ENCODE data around the gene SLC1A7.
"Not testable (repeated sequence)": the region's sequence is repeated elsewhere in the genome, so short reads cannot be mapped to it uniquely, and the experiment has no call there.

Gene SLC1A7

DNA sequence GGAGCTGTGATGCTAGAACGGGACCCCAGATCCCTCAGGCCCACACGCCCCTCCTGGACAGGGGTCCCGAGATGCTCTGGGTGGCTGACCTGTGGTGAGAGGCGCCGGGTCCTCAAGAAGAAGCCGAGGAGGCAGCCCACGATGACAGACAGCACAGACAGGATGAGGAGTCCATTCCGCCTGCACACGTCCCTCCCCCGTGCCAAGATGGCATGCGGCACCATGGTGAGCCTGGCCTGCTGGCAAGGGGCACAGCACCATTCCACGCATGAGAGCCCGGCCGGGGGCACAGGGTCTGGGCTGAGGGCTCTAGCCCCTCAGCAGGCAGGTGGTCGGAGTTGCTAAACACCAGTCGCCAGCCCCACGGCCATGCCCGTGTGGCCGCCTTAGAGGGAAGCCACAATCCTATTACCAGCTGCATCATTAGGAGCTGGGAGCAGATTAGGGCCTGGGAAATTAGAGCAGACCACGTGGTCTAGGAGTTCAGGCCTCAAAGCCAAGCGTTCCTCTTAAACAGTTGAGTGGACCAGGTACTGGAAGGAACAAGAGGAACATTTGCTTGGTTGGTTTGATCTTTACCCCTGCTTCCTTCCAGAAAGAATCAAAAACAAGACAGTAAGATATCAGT is at the start of gene SLC1A7:
SLC1A7 (minus strand) TSS at position 413 of the 628 bp plus-strand sequence; CDS start at position 224, 189 bp downstream.
- DNase-seq: no peak

DNA sequence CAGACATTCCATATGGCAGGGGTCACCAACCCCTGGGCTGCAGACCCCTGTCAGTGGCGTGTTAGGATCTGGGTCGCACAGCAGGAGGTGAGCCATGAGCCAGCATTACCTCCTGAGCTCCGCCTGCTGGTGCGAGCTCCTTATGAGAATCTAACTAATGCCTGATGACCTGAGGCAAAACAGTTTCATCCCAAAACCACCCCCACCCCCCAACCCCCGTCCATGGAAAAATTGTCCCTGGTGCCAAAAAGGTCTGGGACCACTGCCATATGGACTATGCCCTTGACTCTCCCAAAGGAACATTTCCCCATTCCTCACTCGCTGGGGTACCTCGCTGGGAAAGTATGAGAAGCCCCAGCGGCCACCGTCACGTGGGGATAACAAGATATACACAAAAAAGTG is 47.8 kb upstream of the SLC1A7 start:
- DNase-seq: no peak

DNA sequence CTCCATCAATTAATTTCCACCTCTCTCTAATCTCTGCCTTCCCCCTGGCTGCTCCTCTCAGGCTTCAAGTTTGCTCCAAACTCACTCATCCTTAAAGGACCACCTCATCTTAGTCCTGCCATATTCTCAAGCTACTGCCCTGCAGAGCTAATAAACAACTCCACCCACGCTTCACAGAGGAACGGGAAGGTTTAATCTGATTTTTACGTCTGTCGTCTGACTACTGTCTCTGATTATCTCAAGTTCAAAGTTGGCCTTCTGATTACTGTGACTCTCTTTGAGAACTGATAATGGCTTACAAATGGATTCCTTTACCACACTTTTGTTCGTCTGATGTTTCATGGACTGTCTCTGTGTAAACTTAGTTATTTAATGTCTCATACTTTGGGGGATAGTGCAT is 46.6 kb upstream of the SLC1A7 start:
- no peak for DNase-seq

DNA sequence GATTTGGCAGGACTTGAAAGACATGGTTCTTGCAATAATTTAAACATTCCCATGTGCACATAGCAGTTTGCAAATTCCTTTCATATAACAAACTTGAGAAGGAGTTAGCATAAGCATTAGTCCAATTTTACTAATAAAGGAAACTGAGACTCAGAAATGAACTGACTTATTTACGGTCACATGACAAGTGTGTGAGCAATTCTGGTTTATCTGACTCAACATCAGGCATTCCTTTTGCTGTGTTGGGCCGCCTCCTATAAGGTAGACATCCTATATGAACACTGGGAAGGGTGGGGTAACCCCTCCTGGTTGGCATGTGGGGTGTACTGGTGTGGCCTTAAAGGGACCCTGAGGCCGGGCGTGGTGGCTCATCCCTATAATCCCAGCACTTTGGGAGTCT is 45.7 kb upstream of the SLC1A7 start:
- DNase-seq: no peak

DNA sequence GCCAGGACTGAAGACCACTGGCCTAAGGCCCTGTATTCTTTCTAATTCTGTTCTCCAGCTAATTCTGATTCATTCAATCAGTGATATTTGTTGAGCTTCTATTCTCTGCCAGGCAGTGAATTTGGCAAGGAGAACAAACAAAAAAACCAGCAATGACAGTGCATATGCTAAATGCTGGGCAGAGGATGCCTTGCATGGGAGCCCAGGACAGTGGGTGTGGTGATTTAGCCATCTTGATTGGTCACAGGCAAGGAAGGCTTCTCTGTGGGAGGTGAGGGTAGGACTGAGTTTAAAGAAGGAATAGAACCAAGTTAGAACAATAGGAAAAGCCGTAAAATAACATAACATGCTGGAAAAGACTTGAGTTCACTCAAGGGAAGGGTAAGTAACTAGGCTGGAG is 45.0 kb upstream of the SLC1A7 start:
- DNase-seq: no peak

DNA sequence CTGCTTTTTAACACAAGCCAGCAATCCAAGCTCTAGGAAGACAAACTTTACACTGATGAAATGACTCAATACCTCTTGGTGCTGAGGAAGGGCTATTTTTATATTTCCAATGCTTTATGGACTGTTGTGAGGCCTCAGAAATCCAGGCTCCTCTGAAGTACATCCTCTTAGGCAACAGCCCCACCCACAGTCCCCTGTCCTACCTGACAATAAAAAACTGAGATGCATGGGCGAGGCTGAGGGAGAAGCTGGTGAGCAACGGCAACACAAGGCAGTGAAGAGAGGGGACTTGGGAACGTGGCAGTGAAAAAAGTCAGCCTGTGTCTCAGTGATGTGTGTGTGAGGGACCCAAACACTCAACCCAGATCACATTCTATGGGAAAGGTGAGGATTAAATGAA is 44.1 kb upstream of the SLC1A7 start:
- no peak for DNase-seq

DNA sequence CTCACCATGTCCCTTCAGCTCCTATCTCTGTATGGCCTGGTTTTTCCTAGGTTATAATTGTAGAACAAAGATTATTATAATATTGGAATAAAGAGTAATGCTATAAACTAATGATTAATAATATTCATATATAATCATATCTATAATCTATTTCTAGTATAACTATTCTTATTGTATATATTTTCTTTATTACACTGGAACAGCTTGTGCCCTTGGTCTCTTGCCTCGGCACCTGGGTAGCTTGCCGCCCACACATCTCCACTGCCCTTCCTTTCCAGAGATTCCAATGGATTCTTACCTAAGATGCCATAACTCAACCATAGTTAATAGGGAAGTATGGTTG is 43.5 kb upstream of the SLC1A7 start:
- not testable (repeated sequence) for DNase-seq

DNA sequence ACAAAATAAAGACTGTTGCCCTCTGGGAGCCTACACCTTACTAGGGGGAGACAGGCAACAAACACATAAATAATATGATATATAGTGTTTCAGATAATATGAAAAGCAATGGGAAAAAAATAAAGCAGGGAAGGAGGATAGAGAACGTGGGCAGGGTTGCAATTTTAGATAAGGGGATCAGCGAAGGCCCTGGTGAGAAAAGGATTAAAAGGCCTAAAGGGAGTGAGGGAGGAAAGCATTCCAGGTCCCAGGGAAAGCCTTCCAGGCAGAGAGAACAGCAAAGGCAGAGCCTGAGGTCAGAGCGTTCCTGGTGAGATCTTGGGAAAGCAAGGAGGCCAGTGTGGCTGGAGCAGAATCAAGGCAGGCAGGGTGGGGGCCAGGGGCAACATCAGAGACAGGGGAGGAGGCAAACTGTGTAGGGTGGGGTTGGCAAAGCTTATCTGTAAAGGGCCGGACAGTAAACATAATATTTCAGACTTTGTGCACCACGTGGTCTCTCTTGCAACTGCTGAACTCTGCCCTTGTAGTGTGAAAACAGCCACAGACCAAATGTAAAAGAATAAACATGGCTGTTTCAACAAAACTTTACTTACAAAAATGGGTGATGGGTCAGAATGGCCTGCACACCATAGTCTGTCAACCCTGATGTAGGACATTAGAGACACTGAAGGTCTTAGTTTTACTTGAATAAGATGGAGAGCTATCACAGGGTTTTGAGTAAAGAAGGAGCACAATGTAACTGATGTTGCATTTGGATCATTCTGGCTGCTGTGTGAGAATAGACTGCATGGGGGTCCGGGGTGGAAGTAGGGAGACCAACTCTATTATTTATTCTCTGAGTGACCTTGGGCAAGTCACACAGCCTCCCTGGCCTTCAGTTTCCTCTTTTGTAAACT is 40.9 kb upstream of the SLC1A7 start:
- no peak for DNase-seq

DNA sequence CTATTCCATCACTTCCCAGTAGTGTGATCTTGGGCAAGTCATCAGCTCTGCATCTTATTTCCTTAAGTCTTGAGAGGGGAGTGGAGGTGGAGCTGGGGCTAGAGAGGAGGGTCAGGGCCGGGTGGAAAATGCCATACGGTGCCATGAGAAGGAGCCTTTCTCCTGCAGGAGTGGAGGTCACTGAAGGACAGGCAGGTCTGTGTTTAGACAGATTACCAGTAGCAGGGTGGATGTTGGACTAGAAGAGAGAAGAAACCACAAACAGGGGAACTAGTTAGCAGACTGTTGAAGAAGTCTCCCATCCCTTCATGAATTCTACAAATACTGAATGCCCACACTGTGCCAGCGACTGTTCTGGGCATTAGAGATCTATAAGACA is 40.3 kb upstream of the SLC1A7 start:
- no peak for DNase-seq

DNA sequence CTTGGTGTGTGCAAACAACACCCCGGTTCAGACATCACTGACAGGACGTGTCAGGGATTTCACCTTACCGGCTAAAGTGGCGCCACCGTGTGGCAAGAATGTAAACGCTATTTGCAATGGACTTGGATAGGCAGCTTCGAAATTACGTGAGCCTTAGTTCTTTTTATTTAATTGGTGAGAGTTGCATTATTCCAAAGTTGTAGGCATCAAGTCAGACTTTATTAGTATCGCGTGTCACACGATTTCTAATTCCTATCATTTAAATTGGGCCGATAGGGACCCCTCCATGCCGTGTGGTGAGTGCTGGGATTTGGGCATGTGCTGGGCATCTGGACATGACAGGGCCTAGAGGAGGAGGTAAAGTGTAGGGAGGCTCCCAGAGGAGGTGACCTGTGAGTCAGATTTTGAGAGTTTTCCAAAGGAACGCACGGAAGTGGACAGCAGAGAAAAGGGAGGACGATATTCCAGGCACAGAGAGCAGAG is 39.7 kb upstream of the SLC1A7 start:
- peak; percentile 83 for DNase-seq

DNA sequence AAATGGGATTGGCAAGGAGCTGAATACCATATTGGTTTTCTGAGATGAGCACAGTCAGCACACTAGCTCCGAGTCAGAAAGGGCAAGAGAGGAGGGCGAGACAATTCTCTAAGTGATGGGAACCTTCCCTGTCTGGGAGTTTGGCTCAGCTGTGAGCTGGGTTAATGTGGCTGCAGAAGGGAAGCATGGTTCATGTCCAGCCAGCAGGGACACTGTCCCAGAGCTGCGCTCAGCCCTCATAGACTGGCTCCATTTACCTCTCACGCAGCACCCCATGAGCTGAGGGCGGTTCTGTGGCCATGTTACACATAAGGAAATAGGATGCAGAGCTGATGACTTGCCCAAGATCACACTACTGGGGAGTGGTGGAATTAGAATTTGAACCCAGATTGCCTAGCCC is 38.5 kb upstream of the SLC1A7 start:
- DNase-seq: no peak

DNA sequence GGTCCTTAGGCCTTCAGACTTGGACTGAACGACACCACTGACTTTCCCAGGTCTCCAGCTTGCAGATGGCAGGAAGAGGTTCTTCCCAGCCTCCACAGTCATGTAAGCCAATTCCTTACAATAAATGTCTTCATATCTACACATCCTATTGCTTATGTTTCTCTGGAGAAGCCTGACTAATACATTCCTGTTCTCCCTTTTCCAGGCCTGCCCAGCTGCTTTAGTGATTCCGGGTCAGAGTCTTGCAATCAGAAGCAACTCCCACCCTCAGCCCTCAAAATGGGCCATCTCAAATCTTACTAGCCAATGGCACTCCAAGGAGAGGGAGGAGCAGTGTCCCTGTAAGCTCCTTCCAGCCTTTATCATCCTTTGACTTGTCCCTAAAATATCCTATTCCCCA is 37.8 kb upstream of the SLC1A7 start:
- DNase-seq: no peak

DNA sequence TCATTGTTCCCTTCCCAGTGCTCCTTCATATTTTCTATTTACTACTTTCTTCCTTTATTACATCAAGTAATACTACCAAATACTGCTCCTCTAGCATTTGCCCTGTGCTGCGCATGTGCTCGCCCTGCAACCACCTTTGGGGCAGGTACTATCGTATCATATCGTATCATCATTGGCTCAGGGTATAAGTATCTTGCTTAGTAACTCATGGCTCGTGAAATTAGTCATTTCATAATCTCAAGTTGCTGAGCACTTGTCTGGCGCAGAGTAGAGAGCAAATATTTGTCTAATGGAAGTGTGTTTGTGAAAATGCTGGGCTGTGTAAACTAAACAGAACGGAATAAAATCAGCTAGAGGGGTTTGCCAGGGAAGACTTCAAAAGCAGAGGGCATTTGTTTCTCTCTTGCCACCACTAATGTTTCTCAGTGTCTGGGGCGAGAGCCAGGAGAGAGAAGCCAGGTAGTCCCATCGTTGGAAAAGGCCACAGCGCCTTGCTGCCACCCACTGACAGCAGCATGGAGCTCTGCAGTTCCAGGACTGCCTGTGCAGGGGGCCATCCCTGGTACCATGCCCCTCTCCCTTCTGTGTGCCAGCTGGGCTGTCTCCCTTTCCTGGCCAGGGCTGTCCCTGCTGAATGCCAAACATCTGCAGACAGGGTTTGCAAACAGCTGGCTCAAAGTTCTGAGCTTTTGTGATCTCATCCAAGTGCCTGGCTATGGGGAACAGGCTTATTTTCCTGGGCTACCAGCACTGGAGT is 34.2 kb upstream of the SLC1A7 start:
- DNase-seq: peak; percentile 86

DNA sequence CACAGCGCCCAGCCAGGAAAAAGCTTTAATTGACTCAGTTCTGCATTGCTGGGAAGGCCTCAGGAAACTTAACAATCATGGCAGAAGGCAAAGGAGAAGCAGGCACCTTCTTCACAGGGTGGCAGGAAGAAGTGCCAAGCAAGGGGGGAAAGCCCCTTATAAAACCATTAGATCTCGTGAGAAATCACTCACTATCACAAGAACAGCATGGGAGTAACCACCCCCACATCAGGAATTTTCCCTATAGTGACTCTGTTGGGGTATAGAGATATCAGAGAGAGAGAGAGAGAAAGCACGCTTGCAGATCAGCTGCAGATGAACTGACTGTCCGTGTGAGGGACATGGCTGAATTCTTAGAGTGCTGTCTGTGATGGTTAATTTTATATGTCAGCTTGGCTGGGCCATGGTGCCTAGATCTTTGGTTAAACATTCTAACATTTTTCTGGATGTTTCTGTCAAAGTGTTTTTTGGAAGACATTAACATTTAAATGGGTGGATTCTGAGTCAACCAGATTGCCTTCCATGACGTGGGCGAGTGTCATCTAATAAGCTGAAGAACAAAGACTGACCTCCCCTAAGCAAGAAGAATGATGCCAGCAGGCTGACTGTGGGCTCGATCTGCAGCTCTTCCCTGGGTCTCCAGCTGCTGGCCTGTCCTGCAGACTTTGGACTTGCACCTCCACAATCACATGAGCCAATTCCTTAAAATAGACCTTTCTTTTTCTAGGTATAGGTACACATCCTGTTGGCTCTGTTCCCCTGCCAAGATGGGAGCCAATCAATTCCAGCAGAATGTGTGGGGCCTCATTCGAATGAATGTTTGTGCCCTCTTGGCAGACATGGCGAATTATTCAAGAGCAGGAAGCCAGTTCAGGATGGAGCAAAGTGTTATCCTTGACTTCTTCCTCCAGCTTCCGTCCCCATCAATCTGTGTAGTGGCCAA is 32.8 kb upstream of the SLC1A7 start:
- no peak for DNase-seq

DNA sequence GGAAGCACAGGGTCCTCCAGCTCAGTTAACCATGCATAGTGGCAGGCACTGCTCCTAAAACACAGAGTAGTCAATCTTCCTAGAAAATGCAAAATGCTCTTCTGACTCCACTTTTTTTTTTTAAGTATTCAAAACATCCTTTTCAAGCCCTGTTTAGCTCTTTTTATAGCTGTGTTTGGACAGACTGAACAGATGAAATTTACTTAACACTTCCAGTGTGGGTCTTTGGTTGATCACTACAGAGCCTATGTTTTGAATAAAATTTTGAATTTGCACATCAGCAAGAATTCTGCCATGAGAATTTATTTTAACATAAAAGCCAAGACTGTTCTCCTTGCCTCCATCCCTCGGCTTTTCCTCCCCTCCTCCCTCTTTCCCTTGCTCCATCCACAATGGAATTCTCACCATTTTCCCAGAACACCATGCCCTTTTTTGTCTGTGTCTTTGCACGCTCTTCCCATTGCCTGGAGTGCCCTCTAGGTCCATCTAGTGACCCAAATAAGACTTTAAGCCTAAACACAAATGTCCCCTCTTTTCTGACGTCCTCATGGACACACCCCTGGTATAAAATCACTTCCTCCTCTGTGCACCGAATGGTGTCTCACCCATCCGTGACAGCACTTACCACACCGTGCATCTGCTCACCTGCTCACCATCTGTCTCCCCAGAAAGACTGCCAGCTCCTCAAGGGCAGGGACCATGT is 30.1 kb upstream of the SLC1A7 start:
- DNase-seq: peak; percentile 74

DNA sequence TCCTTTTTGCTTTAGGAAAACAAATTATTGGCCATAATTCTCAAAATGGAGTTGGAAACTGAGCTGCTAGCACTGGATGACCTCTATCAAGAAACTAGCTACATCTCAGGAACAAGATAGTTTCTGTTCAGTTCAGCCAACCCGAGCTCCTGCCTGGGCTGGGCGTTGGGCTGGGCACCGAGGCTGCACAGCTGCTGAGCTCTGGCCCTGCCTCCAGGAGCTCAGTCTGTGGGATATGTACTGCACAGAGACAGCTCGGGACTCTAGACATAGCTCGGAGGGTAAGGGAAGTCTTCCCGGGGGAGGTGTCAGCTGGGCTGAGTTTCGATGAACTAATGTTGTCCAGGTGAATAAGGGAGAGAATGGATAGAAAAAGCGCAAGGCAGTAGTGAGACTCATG is 24.5 kb upstream of the SLC1A7 start:
- no peak for DNase-seq

DNA sequence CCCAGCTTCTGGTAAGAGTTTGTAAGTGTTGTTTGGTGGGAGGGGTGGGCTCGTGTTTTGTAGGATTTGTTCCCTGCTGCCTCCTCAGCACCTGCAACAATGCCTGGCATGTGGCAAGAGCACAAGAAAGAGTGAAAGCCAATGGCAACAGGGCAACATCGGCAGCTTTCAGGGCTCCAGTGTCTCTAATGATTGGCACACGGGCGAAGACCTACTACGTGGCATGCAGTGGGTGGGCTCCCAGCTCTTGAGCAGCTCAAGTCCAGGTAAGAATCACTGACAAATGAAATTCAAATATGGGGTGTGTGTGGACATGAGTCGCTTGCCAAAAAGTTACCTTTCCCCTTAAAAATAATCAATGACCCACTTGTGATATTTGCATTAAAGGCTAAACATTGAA is 23.9 kb upstream of the SLC1A7 start:
- DNase-seq: no peak

DNA sequence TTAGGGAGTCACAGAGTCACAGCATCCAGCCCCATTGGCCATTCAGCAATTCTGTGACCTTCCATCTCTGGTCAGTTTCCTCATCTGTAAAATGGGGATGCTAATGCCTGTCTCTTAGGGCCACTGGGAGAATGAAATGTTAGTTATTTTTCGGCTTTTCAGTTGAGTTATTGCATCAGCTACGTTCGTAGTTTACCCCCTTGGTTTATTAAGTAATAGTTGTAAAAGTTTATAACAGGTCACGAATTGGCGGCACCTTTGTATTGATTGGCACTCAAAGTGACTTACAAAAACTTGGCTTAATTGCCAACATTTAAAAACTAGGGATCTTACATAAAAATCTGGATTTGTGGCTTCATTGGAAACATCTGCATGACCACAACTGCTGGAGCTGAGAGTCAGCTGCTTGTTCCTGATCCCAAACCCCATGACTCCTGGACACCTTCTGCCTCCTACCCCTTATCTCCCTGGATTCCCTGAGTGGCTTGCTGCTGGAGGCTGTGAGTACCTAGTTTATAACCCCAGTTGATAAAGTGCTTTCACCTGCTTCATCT is 23.0 kb upstream of the SLC1A7 start:
- DNase-seq: no peak

DNA sequence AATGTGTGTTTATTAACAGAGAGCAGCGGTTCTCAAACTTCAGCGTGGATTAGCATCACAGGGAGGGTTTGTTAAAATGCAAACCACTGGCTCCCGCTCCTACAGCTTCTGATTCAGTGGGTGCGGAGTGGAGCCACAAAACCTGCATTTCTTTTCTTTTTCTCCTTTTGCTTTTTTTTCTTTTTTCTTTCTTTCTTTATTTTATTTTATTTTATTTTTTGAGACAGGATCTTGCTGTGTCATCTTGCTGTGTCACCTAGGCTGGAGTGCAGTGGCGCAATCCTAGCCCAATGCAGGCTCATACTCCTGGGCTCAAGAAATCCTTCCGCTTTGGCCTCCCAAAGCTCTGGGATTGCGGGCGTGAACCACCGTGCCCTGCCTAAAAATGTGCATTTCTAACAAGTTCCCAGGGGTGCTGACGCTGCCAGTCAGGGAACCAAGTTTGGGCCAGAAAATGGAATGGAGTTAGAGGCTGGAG is 20.9 kb upstream of the SLC1A7 start:
- DNase-seq: no peak

DNA sequence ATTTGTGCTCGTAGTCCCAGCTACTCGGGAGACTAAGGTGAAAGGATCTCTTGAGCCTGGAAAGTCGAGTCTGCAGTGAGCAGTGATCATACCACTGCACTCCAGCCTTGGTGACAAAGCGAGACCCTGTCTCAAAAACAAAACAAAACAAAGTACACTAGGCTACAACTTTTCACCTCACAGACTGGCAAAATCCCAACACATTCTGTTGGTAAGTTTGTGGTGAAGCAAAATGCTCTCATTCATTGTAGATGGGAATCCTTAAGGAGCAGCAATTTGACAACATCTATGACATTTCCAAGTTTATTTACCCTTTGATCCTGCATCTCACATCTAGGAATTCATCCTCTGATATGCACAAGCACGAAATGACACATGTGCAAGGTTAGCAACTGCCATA is 20.2 kb upstream of the SLC1A7 start:
- no peak for DNase-seq

DNA sequence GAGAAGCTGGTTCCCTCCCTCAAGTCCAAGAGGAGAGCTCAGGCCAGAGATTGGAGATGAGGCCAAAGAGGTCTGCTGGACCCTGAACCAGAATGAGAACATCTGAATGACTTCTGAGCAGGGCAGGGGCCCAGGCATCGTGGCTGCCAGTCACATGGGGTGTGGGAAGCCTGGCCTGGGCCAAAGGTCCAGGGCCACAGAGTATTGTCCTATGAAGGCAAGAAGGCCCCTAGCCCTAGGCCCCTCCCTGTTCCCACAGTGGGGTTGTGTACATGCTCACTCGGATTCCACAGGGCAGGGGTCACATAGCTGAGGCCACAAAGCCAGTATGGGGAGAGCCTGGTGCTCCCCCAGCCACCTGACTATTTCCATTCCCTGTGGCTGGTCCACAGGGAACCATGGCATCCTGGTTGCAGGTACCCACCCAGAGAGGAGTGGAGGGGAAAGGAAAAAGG is 18.5 kb upstream of the SLC1A7 start:
- DNase-seq: no peak
